DND-41 (cell line): ENCODE results near the gene DGKZ.

Source experiments
- ATAC-seq: fragments of 200-7000 bp; cut with Tn5 transposase; 3 replicates; pipeline ENCODE4 v1.9.1; 2021; ENCODE audit warnings: low read depth; ENCODE audit not compliant: insufficient read depth
- DNase-seq: peaks from one replicate; pipeline ENCODE4 v3.0.0-alpha.2; 2020
- H2AFZ ChIP-seq: 2 replicates; pipeline ENCODE4 v1.6.0; 2012; ENCODE audit warnings: low read depth, low read length
- H3K27ac ChIP-seq: 2 replicates; pipeline ENCODE4 v1.5.1; 2012; ENCODE audit warnings: low read length, inconsistent platforms
- H3K27me3 ChIP-seq: fragments of 200-600 bp; sonication (generic); 2 replicates; pipeline ENCODE4 v1.6.0; 2012; ENCODE audit warnings: low read length, mild to moderate bottlenecking, inconsistent platforms; ENCODE audit not compliant: insufficient read depth, poor library complexity
- H3K36me3 ChIP-seq: 2 replicates; pipeline ENCODE4 v1.5.1; 2012; ENCODE audit warnings: low read length, inconsistent platforms; ENCODE audit not compliant: insufficient read depth
- H3K4me1 ChIP-seq: 2 replicates; pipeline ENCODE4 v1.5.1; 2012; ENCODE audit warnings: mild to moderate bottlenecking, low read length; ENCODE audit not compliant: insufficient read depth
- H3K4me2 ChIP-seq: 2 replicates; pipeline ENCODE4 v1.6.0; 2012; ENCODE audit warnings: mild to moderate bottlenecking, moderate library complexity, low read length, inconsistent platforms; ENCODE audit not compliant: insufficient read depth
- H3K4me3 ChIP-seq, 2 experiments: fragments of 200-600 bp in 1 of 2; shearing (Covaris generic) in 1 of 2; 2 replicates each; pipeline ENCODE4 v1.5.1; 2012 to 2016; ENCODE audit warnings: inconsistent platforms in 2 of 2, low read length in 2 of 2, mild to moderate bottlenecking in 2 of 2, low read depth in 1 of 2, moderate library complexity in 1 of 2
- H3K79me2 ChIP-seq: 2 replicates; pipeline ENCODE4 v1.6.0; 2012; ENCODE audit warnings: low read length, inconsistent platforms; ENCODE audit not compliant: insufficient read depth
- H3K9ac ChIP-seq: 2 replicates; pipeline ENCODE4 v1.6.0; 2012; ENCODE audit warnings: low read depth, mild to moderate bottlenecking, inconsistent platforms, low read length, moderate library complexity
- H3K9me3 ChIP-seq: 2 replicates; pipeline ENCODE4 v1.5.1; 2012; ENCODE audit warnings: low read length, moderate library complexity, mild to moderate bottlenecking, inconsistent platforms; ENCODE audit not compliant: insufficient read depth, severe bottlenecking
- H4K20me1 ChIP-seq: 2 replicates; pipeline ENCODE4 v1.6.0; 2012; ENCODE audit warnings: low read length; ENCODE audit not compliant: insufficient read depth
- EZH2 ChIP-seq: IDR thresholded peaks from 3 replicates; pipeline ENCODE4 v1.6.1; 2012; ENCODE audit warnings: borderline replicate concordance, low read depth, mild to moderate bottlenecking, moderate library complexity, low read length, inconsistent platforms; ENCODE audit not compliant: severe bottlenecking
- TF ChIP-seq, protein P1 (sequence below): IDR thresholded peaks from 2 replicates; pipeline ENCODE4 v1.5.1; 2012; ENCODE audit warnings: borderline replicate concordance, low read length, moderate library complexity, mild to moderate bottlenecking; ENCODE audit not compliant: poor library complexity, severe bottlenecking; ENCODE audit errors: extremely low read depth

The DGKZ gene

DNA sequence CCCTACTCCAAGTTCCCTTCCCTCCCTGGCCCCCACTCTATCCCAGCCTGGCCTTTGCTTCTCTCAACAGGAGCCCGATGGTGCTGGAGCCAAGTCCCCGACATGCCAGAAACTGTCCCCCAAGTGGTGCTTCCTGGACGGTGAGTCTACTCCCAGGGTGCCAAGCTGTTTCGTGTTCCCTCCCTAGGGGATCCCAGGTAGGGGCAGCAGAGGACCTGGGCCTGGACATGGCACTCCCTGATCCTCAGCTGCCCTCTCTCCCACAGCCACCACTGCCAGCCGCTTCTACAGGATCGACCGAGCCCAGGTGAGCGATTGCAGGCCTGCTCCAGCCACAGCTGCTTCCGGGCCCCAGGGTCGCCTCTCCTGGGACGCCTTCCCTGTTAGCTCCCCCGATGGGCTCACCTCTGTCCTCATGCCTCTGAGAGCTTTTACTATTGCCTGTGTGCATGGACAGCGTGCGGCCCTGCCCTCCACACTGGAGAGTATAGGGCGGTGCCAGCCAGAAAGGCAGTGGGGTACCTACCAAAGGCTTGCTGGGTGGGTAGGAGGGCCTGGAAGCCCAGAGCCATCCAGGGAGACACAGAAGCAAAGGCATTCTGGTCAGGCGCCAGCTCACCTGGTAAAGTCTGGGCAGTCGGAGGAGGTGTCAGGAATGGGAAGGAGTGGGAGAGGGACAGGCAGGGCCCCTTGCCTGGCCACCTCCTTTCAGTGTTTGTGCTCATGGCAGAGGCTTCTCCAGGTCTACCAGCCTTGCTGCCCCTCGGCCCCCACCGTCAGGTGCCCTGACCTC is 29.2 kb downstream of the DGKZ start:
- no peak for ATAC-seq
- H3K9me3 ChIP-seq, result no peaks in the 10 kb centered on the region
- peaks cover 72% of the 10 kb centered on the region for H3K36me3 ChIP-seq

DNA sequence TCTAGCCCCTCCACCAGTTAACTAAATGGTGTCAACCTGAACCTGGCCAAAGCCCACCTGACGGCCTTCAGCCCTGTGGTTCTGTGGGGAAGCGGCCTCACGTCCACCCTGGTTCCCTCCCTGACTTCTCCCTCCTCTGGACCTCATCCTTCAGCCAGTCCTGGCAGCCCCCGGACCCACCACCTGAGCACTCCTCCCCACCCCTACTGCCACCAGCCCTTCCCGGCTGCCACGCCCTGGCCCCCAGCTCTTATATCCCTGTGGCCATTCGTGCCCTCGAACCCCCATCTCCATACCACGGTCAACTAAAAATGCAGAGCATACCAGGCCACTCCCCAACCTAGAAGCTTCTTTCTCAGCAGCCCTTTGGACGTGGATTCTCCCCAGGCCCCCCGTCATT is 30.0 kb downstream of the DGKZ start:
- DNase-seq (no peak), ATAC-seq (no peak)
- H3K4me3 ChIP-seq, result no peak overlapping the region
- no peaks in the 10 kb centered on the region for H3K79me2 ChIP-seq
- no peak overlapping the region for H3K4me2 ChIP-seq
- H3K36me3 ChIP-seq, result peaks cover 64% of the 10 kb centered on the region
- H2AFZ ChIP-seq, result no peak overlapping the region
- no peaks in the 10 kb centered on the region for H3K9me3 ChIP-seq
- H3K27ac ChIP-seq, result no peak overlapping the region
- TF ChIP-seq, protein P1, sequence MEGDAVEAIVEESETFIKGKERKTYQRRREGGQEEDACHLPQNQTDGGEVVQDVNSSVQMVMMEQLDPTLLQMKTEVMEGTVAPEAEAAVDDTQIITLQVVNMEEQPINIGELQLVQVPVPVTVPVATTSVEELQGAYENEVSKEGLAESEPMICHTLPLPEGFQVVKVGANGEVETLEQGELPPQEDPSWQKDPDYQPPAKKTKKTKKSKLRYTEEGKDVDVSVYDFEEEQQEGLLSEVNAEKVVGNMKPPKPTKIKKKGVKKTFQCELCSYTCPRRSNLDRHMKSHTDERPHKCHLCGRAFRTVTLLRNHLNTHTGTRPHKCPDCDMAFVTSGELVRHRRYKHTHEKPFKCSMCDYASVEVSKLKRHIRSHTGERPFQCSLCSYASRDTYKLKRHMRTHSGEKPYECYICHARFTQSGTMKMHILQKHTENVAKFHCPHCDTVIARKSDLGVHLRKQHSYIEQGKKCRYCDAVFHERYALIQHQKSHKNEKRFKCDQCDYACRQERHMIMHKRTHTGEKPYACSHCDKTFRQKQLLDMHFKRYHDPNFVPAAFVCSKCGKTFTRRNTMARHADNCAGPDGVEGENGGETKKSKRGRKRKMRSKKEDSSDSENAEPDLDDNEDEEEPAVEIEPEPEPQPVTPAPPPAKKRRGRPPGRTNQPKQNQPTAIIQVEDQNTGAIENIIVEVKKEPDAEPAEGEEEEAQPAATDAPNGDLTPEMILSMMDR, result no peak
- TF ChIP-seq EZH2, result no peak
- peaks cover 30% of the 10 kb centered on the region for H4K20me1 ChIP-seq
- H3K9ac ChIP-seq, result no peak overlapping the region
- peaks cover 17% of the 10 kb centered on the region for H3K27me3 ChIP-seq
- peaks cover 19% of the 10 kb centered on the region for H3K4me1 ChIP-seq

More for the DNA sequence above, 29.2 kb downstream of the DGKZ start:
- H3K9ac ChIP-seq, result no peak overlapping the region
- H3K27ac ChIP-seq, result no peak overlapping the region
- H2AFZ ChIP-seq, result no peak overlapping the region
- no peak for TF ChIP-seq EZH2
- TF ChIP-seq, protein P1, result no peak
- H3K4me1 ChIP-seq, result peaks cover 11% of the 10 kb centered on the region
- H4K20me1 ChIP-seq, result peaks cover 30% of the 10 kb centered on the region
- no peak overlapping the region for H3K4me3 ChIP-seq
- H3K79me2 ChIP-seq, result no peaks in the 10 kb centered on the region
- H3K27me3 ChIP-seq, result peaks cover 10% of the 10 kb centered on the region
- no peak overlapping the region for H3K4me2 ChIP-seq
- DNase-seq, result no peak

DNA sequence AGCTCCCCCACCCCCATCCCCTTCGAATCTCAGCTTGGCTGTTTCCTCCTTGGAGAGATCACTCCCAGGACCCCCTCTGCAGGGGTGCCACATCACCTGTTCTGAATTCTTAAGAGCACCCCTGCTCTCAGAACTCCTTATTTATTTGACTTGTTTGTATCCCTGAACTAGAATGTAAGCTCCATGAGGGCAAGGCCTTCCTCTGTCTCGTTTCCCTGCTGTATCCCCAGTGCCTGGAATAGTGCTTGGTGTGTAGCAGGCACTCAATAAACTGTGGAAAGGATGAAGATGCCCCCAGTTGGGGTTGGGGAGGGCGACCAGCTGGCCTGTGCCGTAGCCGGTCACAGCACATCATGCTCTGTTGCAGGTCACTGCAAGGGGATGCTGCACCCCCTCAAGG is 30.6 kb downstream of the DGKZ start:
- Histone ChIP-seq H3K4me3 (no peak overlapping the region), H3K79me2 (no peaks in the 10 kb centered on the region), H3K36me3 (peaks cover 59% of the 10 kb centered on the region), H3K9me3 (no peaks in the 10 kb centered on the region), H4K20me1 (peaks cover 31% of the 10 kb centered on the region), H3K27me3 (peaks cover 23% of the 10 kb centered on the region), H3K27ac (no peak overlapping the region), H3K4me1 (peaks cover 22% of the 10 kb centered on the region), H3K9ac (no peak overlapping the region), H2AFZ (no peak overlapping the region), H3K4me2 (no peak overlapping the region)
- ATAC-seq (no peak), DNase-seq (no peak)
- TF ChIP-seq EZH2, result no peak
- TF ChIP-seq, protein P1, result no peak
